ENCODE data around the gene NLRC4. TPM values are rescaled to one million over a fixed set of nuclear protein-coding genes. Genes with fewer than 3 reads are reported as not detected.

NLRC4 gene
- total and polyA plus RNA-seq, 2 of the 4 experiments (the other 2 are of a cell fraction): not detected

DNA sequence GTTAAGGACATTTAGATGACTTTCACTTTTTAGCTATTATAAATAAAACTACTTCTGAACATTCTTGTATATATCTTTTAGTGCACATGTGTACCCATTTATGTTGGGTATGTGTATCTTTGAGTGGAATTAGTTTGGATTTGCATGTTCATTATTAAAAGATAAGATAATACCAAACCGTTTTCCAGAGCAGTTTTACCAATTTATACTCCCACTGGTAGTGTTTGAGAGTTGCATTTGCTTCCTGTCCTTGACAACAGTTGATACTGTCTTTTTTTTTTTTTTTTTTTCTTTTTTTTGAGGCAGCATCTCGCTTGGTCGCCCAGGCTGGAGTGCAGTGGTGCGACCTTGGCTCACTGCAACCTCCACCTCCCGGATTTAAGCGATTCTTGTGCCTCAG is 75.7 kb downstream of the NLRC4 start:
- H3K18ac ChIP-seq (ENCODE audit: low read depth, low read length): no peak overlapping the region
- H4K91ac ChIP-seq (ENCODE audit: insufficient read depth, low read depth, low read length): no peak overlapping the region
- H3K23ac ChIP-seq (ENCODE audit: low read depth, low read length): no peak overlapping the region
- dilution Hi-C loops (cut with HindIII; ENCODE audit: low sequenced_read_pairs, unreplicated experiment): no loop called here
- H2BK120ac ChIP-seq (ENCODE audit: low read depth, low read length): no peak overlapping the region
- no peak overlapping the region for H3K9ac ChIP-seq (ENCODE audit: low read depth, low read length)
- peaks cover 2% of the 10 kb centered on the region; the same call in 1 of the 2 replicates for H3K4me1 ChIP-seq (ENCODE audit: control insufficient read depth, insufficient read depth, low read length)
- peaks cover 3 to 6% of the 10 kb centered on the region in 2 experiments; a peak in 2 of 4 replicates for H3K79me1 ChIP-seq (ENCODE audit: low read depth in 1 of 2, low read length in 2 of 2)
- no peak overlapping the region for H3K14ac ChIP-seq (replicated peaks; ENCODE audit: low read depth, low read length)
- no peaks in the 10 kb centered on the region for H3K9me3 ChIP-seq (ENCODE audit: control insufficient read depth, insufficient read depth, low read length)
- no peak overlapping the region for H2AK5ac ChIP-seq (ENCODE audit: low read depth, low read length)
- in situ Hi-C loops (cut with MboI; ENCODE audit: low sequenced_read_pairs): no loop called here
- TF ChIP-seq MXI1 (IDR thresholded peaks at IDR 0.05; ENCODE audit: borderline replicate concordance, low read depth, low read length) (no peak), MAFK (IDR thresholded peaks at IDR 0.05; ENCODE audit: low read depth, low read length) (no peak), MAZ (IDR thresholded peaks at IDR 0.05; ENCODE audit: borderline replicate concordance, low read depth, low read length) (no peak), CEBPB (IDR thresholded peaks at IDR 0.05; ENCODE audit: low read depth, low read length) (no peak), CHD1 (IDR thresholded peaks at IDR 0.05; ENCODE audit: low read depth, low read length) (no peak), FOS (IDR thresholded peaks at IDR 0.05; ENCODE audit: low read depth, low read length) (no peak), RCOR1 (IDR thresholded peaks at IDR 0.05; ENCODE audit: insufficient replicate concordance, low read length) (no peak), RFX5 (IDR thresholded peaks at IDR 0.05; ENCODE audit: low read depth, low read length) (no peak), BHLHE40 (IDR thresholded peaks at IDR 0.05; ENCODE audit: low read depth, low read length) (no peak), SMC3 (IDR thresholded peaks at IDR 0.05; ENCODE audit: low read depth, low read length) (no peak), NFE2L2 (IDR thresholded peaks at IDR 0.05; ENCODE audit: low read depth, low read length) (no peak), RAD21 (IDR thresholded peaks at IDR 0.05; ENCODE audit: low read length) (no peak)
- TF ChIP-seq, protein P1, sequence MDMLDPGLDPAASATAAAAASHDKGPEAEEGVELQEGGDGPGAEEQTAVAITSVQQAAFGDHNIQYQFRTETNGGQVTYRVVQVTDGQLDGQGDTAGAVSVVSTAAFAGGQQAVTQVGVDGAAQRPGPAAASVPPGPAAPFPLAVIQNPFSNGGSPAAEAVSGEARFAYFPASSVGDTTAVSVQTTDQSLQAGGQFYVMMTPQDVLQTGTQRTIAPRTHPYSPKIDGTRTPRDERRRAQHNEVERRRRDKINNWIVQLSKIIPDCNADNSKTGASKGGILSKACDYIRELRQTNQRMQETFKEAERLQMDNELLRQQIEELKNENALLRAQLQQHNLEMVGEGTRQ (IDR thresholded peaks at IDR 0.05; ENCODE audit: low read depth, low read length): no peak
- TF ChIP-seq, protein P2, sequence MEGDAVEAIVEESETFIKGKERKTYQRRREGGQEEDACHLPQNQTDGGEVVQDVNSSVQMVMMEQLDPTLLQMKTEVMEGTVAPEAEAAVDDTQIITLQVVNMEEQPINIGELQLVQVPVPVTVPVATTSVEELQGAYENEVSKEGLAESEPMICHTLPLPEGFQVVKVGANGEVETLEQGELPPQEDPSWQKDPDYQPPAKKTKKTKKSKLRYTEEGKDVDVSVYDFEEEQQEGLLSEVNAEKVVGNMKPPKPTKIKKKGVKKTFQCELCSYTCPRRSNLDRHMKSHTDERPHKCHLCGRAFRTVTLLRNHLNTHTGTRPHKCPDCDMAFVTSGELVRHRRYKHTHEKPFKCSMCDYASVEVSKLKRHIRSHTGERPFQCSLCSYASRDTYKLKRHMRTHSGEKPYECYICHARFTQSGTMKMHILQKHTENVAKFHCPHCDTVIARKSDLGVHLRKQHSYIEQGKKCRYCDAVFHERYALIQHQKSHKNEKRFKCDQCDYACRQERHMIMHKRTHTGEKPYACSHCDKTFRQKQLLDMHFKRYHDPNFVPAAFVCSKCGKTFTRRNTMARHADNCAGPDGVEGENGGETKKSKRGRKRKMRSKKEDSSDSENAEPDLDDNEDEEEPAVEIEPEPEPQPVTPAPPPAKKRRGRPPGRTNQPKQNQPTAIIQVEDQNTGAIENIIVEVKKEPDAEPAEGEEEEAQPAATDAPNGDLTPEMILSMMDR (conservative IDR thresholded peaks at IDR 0.05; ENCODE audit: low read depth, low read length): no peak
- TF ChIP-seq, protein P3, sequence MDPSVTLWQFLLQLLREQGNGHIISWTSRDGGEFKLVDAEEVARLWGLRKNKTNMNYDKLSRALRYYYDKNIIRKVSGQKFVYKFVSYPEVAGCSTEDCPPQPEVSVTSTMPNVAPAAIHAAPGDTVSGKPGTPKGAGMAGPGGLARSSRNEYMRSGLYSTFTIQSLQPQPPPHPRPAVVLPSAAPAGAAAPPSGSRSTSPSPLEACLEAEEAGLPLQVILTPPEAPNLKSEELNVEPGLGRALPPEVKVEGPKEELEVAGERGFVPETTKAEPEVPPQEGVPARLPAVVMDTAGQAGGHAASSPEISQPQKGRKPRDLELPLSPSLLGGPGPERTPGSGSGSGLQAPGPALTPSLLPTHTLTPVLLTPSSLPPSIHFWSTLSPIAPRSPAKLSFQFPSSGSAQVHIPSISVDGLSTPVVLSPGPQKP (IDR thresholded peaks at IDR 0.05; ENCODE audit: borderline replicate concordance, low read depth, low read length): no peak
- H3K4me2 ChIP-seq (ENCODE audit: low read depth, low read length): no peak overlapping the region
- no peak overlapping the region for H2BK20ac ChIP-seq (ENCODE audit: low read depth, low read length)
- ATAC-seq (ENCODE audit: low read depth): no peak
- no peak overlapping the region for H4K5ac ChIP-seq (ENCODE audit: low read depth, low read length)
- H4K8ac ChIP-seq (ENCODE audit: low read depth in 2 of 2, low read length in 2 of 2): no peak overlapping the region
- H3K56ac ChIP-seq (ENCODE audit: extremely low read depth, insufficient read depth, low read length): no peak overlapping the region
- H3K4ac ChIP-seq (ENCODE audit: low read depth, low read length): no peak overlapping the region
- H2BK15ac ChIP-seq (ENCODE audit: low read depth, low read length): no peak overlapping the region
- no peaks in the 10 kb centered on the region for H3K27me3 ChIP-seq (ENCODE audit: control insufficient read depth, insufficient read depth, low read length)
- H3K4me3 ChIP-seq (ENCODE audit: insufficient read depth, low read depth, low read length): no peak overlapping the region
- no TSS peak for BruUV-seq (replicated peaks)
- no peak overlapping the region for H2AK9ac ChIP-seq (replicated peaks; ENCODE audit: low read depth, low read length, poor library complexity)
- POLR2A ChIA-PET (ENCODE audit: unreplicated experiment): no interaction called here
- H3K9me1 ChIP-seq (ENCODE audit: insufficient read depth, low read length): no peaks in the 10 kb centered on the region
- CTCF ChIA-PET: interaction anchor here (0.6 kb wide), 1 partner anchor 148 kb away, joined by 7 read pairs; no protein-coding TSS in a partner anchor
- no CpG with 5 or more reads among the region's 6 CpGs for WGBS, 2 experiments (ENCODE audit: extremely low coverage in 2 of 2, insufficient read length in 1 of 2)
- peaks cover 14% of the 10 kb centered on the region for H3K36me3 ChIP-seq (ENCODE audit: control insufficient read depth, insufficient read depth, low read length)
- no peak overlapping the region for H2AFZ ChIP-seq (replicated peaks; ENCODE audit: low read length, poor library complexity)
- H2BK5ac ChIP-seq (ENCODE audit: low read depth, low read length, poor library complexity, severe bottlenecking): no peak overlapping the region
- no peak for DNase-seq
- H4K20me1 ChIP-seq (ENCODE audit: insufficient read depth, low read length): no peaks in the 10 kb centered on the region
- peak overlapping the region; percentile 44; the same call in 1 of the 2 replicates for H3K27ac ChIP-seq (ENCODE audit: insufficient read depth, low read length)
- intact Hi-C loops (cut with micrococcal nuclease): no loop called here
